ENCODE data around the gene NOC2L.

DNA sequence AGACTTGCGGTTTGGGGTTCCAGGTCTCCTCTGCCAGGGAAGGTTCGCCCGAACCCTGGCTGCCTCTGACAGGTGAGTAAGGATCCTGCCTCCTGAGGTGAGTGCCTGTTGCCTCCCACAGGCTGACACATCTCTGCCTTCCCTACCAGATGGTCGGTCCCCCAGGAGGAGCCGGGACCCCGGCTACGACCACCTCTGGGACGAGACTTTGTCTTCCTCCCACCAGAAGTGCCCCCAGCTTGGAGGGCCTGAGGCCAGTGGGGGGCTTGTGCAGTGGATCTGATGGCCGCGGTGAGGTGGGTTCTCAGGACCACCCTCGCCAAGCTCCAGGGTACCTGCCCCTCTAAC is 15.2 kb upstream of the NOC2L start:
- TF ChIP-seq, protein P1, sequence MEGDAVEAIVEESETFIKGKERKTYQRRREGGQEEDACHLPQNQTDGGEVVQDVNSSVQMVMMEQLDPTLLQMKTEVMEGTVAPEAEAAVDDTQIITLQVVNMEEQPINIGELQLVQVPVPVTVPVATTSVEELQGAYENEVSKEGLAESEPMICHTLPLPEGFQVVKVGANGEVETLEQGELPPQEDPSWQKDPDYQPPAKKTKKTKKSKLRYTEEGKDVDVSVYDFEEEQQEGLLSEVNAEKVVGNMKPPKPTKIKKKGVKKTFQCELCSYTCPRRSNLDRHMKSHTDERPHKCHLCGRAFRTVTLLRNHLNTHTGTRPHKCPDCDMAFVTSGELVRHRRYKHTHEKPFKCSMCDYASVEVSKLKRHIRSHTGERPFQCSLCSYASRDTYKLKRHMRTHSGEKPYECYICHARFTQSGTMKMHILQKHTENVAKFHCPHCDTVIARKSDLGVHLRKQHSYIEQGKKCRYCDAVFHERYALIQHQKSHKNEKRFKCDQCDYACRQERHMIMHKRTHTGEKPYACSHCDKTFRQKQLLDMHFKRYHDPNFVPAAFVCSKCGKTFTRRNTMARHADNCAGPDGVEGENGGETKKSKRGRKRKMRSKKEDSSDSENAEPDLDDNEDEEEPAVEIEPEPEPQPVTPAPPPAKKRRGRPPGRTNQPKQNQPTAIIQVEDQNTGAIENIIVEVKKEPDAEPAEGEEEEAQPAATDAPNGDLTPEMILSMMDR (conservative IDR thresholded peaks at IDR 0.05 in 1 of 2, IDR thresholded peaks at IDR 0.05 in 1 of 2; ENCODE audit: low read depth in 1 of 2, low read length in 2 of 2), result no peak
- TF ChIP-seq EZH2 (IDR thresholded peaks at IDR 0.05; ENCODE audit: low read length, missing control alignments), result no peak
